ENCODE measurements around the gene FAM9C. TPM values are rescaled to one million over a fixed set of nuclear protein-coding genes. Genes with fewer than 3 reads are reported as not detected.

The FAM9C gene
- total RNA-seq, 2 donors from 2014 or later = 6.5 TPM; not detected in 1

- 84% methylated on average over 9 of the region's 9 CpGs for WGBS
- DNase-seq (ENCODE audit: low spot score) = no peak
- H3K36me3 ChIP-seq = no peaks in the 10 kb centered on the region
Measured at GRCh38 chrX:13074297-13075262, 30.2 kb upstream of the FAM9C start.

GRCh38 chrX:13069771-13070416, 25.5 kb upstream of the FAM9C start:
- Histone ChIP-seq H3K36me3 (no peaks in the 10 kb centered on the region), H3K9me3 (no peaks in the 10 kb centered on the region), H3K4me1 (replicated peaks) (no peaks in the 10 kb centered on the region), H3K27me3 (replicated peaks; ENCODE audit: insufficient read depth) (no peaks in the 10 kb centered on the region), H3K27ac (no peak overlapping the region), H3K4me3 (no peak overlapping the region)
- WGBS = 83% methylated on average over 3 of the region's 3 CpGs
- intact Hi-C loops (cut with DNase I) = no loop called here
- TF ChIP-seq POLR2AphosphoS5 (IDR thresholded peaks at IDR 0.05) = no peak
- no peak for TF ChIP-seq CTCF (IDR thresholded peaks at IDR 0.05)
- no peak for DNase-seq (ENCODE audit: low spot score)

More at GRCh38 chrX:13074297-13075262, 30.2 kb upstream of the FAM9C start:
- Histone ChIP-seq H3K4me1 (replicated peaks) (no peaks in the 10 kb centered on the region), H3K4me3 (no peak overlapping the region), H3K27me3 (replicated peaks; ENCODE audit: insufficient read depth) (no peaks in the 10 kb centered on the region), H3K27ac (no peak overlapping the region), H3K9me3 (no peaks in the 10 kb centered on the region)
- intact Hi-C loops (cut with DNase I) = no loop called here
- TF ChIP-seq CTCF (IDR thresholded peaks at IDR 0.05) (no peak), POLR2AphosphoS5 (IDR thresholded peaks at IDR 0.05) (no peak), POLR2A (IDR thresholded peaks at IDR 0.05) (no peak)

DNA sequence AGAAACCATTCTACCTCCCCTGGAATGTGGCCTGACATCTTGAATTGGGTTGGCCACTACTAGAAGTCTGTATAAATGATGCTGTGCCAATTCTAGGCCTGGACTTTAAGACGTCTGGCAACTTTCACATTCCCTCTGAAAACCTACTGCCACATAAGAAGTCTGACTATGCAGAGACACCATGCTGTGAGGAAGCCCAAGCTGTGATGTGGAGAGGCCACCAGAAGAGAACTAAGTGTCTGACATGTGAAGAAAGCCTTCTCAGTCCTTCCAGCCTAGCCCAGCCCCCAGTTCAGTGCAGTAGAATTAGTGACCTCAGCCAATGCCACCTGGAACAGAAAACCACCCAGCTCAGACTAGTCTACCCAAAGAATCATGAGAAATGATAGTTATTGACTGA, 24.2 kb upstream of the FAM9C start:
- DNase-seq (ENCODE audit: low spot score) = no peak
- WGBS = no CpG with 5 or more reads among the region's 1 CpG
- H3K9me3 ChIP-seq = no peaks in the 10 kb centered on the region
- H3K4me1 ChIP-seq (replicated peaks) = no peaks in the 10 kb centered on the region
- H3K27me3 ChIP-seq (replicated peaks; ENCODE audit: insufficient read depth) = no peaks in the 10 kb centered on the region
- no peak overlapping the region for H3K4me3 ChIP-seq
- TF ChIP-seq POLR2A (IDR thresholded peaks at IDR 0.05) (no peak), CTCF (IDR thresholded peaks at IDR 0.05) (no peak), POLR2AphosphoS5 (IDR thresholded peaks at IDR 0.05) (no peak)
- no peaks in the 10 kb centered on the region for H3K36me3 ChIP-seq
- H3K27ac ChIP-seq = no peak overlapping the region
- intact Hi-C loops (cut with DNase I) = no loop called here

DNA sequence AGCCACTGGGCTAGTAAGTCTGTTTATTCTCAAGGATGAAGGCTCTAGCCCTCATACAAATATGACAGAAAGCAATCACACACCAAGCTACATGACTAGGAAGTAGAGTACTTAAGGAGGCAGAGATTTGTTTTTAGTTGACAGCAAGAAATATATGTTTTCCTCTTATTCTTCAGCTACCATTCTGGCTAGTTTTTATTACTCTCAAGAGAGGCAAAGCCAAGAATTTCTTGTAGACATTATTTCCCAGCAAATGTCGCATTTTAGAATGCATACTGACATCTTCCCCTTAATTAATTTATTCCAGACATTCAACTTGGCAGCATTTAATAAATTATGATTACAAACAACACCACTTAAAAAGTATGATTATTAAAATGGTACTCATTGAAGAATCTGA, 23.4 kb upstream of the FAM9C start:
- H3K27me3 ChIP-seq (replicated peaks; ENCODE audit: insufficient read depth) = no peaks in the 10 kb centered on the region
- H3K27ac ChIP-seq = no peak overlapping the region
- intact Hi-C loops (cut with DNase I) = no loop called here
- no peaks in the 10 kb centered on the region for H3K4me1 ChIP-seq (replicated peaks)
- TF ChIP-seq POLR2A (IDR thresholded peaks at IDR 0.05) (no peak), CTCF (IDR thresholded peaks at IDR 0.05) (no peak), POLR2AphosphoS5 (IDR thresholded peaks at IDR 0.05) (no peak)
- H3K4me3 ChIP-seq = no peak overlapping the region
- no peak for DNase-seq (ENCODE audit: low spot score)
- no peaks in the 10 kb centered on the region for H3K36me3 ChIP-seq
- H3K9me3 ChIP-seq = no peaks in the 10 kb centered on the region
- 88% methylated on average over 1 of the region's 1 CpG for WGBS

All from prostate gland (tissue), 2 donors.